HEK293 (cell line): ENCODE results near the gene C19orf25.
"Not testable (repeated sequence)": the region's sequence is repeated elsewhere in the genome, so short reads cannot be mapped to it uniquely, and the experiment has no call there.

ENCODE experiments used
- CTCF ChIA-PET: fragments of 350-600 bp; formaldehyde crosslinking; extraction: SDS; loops from one replicate; lab custom pipeline; 2021; ENCODE audit warnings: antibody characterized with exemption; lab: Yijun Ruan, JAX
- POLR2A ChIA-PET: fragments of 300-600 bp; formaldehyde crosslinking; extraction: SDS; loops from one replicate; lab custom pipeline; 2020; ENCODE audit warnings: antibody characterized with exemption, inconsistent platforms; lab: Yijun Ruan, JAX
- H3K27ac ChIP-seq: fragments of 200-500 bp; sonication (Bioruptor generic); 2 replicates; pipeline ENCODE4 v1.5.1; 2014; ENCODE audit warnings: low read depth, low read length, control low read depth, inconsistent platforms; ENCODE audit errors: extremely low read depth
- H3K36me3 ChIP-seq, 2 experiments: fragments of 200-500 bp in 1 of 2; sonication (Bioruptor generic) in 1 of 2; 1 replicate in 1 of 2; 2 replicates in 1 of 2; pipeline ENCODE4 v1.5.1; 2014 to 2017; ENCODE audit warnings: inconsistent platforms in 2 of 2, low read length in 2 of 2; ENCODE audit not compliant: control insufficient read depth in 2 of 2, insufficient read depth in 1 of 2
- H3K4me1 ChIP-seq: fragments of 200-500 bp; sonication (Bioruptor generic); 2 replicates; pipeline ENCODE4 v1.5.1; 2014; ENCODE audit warnings: mild to moderate bottlenecking, low read length, inconsistent platforms; ENCODE audit not compliant: control insufficient read depth, insufficient read depth
- H3K4me3 ChIP-seq: 2 replicates; pipeline ENCODE4 v1.5.1; 2011; ENCODE audit warnings: low read depth, mild to moderate bottlenecking, control low read depth, low read length, moderate library complexity
- H3K9me3 ChIP-seq: fragments of 200-500 bp; sonication (Bioruptor generic); 2 replicates; pipeline ENCODE4 v1.5.1; 2014; ENCODE audit warnings: low read depth, low read length, inconsistent platforms; ENCODE audit not compliant: control insufficient read depth, insufficient read depth
- BCL11B ChIP-seq: fragments of 450-650 bp; formaldehyde crosslinking; IDR thresholded peaks from 2 replicates; pipeline ENCODE4 v1.5.1; 2016; ENCODE audit warnings: low read depth, missing biosample characterization, missing genetic modification characterization
- EGR2 ChIP-seq: fragments of 450-650 bp; formaldehyde crosslinking; IDR thresholded peaks from 2 replicates; pipeline ENCODE4 v1.5.1; 2016; ENCODE audit warnings: low read depth, missing biosample characterization, missing genetic modification characterization
- INSM2 ChIP-seq: fragments of 450-650 bp; formaldehyde crosslinking; IDR thresholded peaks from 2 replicates; pipeline ENCODE4 v1.5.1; 2016; ENCODE audit warnings: missing biosample characterization, missing genetic modification characterization
- KLF17 ChIP-seq: fragments of 450-650 bp; formaldehyde crosslinking; IDR thresholded peaks from 2 replicates; pipeline ENCODE4 v1.5.1; 2016; ENCODE audit warnings: missing biosample characterization, missing genetic modification characterization
- KLF9 ChIP-seq: fragments of 450-650 bp; formaldehyde crosslinking; IDR thresholded peaks from 2 replicates; pipeline ENCODE4 v1.5.1; 2016; ENCODE audit warnings: missing biosample characterization, missing genetic modification characterization, low read depth
- SP2 ChIP-seq: fragments of 450-650 bp; formaldehyde crosslinking; IDR thresholded peaks from 2 replicates; pipeline ENCODE4 v1.5.1; 2016; ENCODE audit warnings: missing biosample characterization, missing genetic modification characterization
- SP7 ChIP-seq: fragments of 450-650 bp; formaldehyde crosslinking; IDR thresholded peaks from 2 replicates; pipeline ENCODE4 v1.5.1; 2016; ENCODE audit warnings: missing biosample characterization, missing genetic modification characterization
- ZBTB10 ChIP-seq: fragments of 450-650 bp; formaldehyde crosslinking; IDR thresholded peaks from 2 replicates; pipeline ENCODE4 v1.5.1; 2016; ENCODE audit warnings: missing biosample characterization, missing genetic modification characterization
- ZBTB21 ChIP-seq: fragments of 450-650 bp; formaldehyde crosslinking; IDR thresholded peaks from 2 replicates; pipeline ENCODE4 v1.5.1; 2017; ENCODE audit warnings: missing biosample characterization, missing genetic modification characterization
- ZFHX2 ChIP-seq: fragments of 450-650 bp; formaldehyde crosslinking; conservative IDR thresholded peaks from 2 replicates; pipeline ENCODE4 v1.5.1; 2016; ENCODE audit warnings: missing biosample characterization, missing genetic modification characterization
- ZIC2 ChIP-seq: fragments of 450-650 bp; formaldehyde crosslinking; IDR thresholded peaks from 2 replicates; pipeline ENCODE4 v1.5.1; 2016; ENCODE audit warnings: missing biosample characterization, missing genetic modification characterization
- ZNF211 ChIP-seq: fragments of 450-650 bp; formaldehyde crosslinking; IDR thresholded peaks from 2 replicates; pipeline ENCODE4 v1.5.1; 2016; ENCODE audit warnings: low read depth, missing biosample characterization, missing genetic modification characterization
- ZNF391 ChIP-seq: fragments of 450-650 bp; formaldehyde crosslinking; IDR thresholded peaks from 2 replicates; pipeline ENCODE4 v1.5.1; 2016; ENCODE audit warnings: low read depth, missing biosample characterization, missing genetic modification characterization, borderline replicate concordance
- ZNF449 ChIP-seq: fragments of 450-650 bp; formaldehyde crosslinking; IDR thresholded peaks from 2 replicates; pipeline ENCODE4 v1.5.1; 2017; ENCODE audit warnings: missing biosample characterization, mild to moderate bottlenecking, missing genetic modification characterization, moderate library complexity
- ZNF629 ChIP-seq: fragments of 450-650 bp; formaldehyde crosslinking; IDR thresholded peaks from 2 replicates; pipeline ENCODE4 v1.5.1; 2017; ENCODE audit warnings: missing biosample characterization, missing genetic modification characterization
- ZNF645 ChIP-seq: fragments of 450-650 bp; formaldehyde crosslinking; IDR thresholded peaks from 2 replicates; pipeline ENCODE4; 2016; ENCODE audit warnings: missing biosample characterization, missing genetic modification characterization
- ZNF843 ChIP-seq: fragments of 450-650 bp; formaldehyde crosslinking; IDR thresholded peaks from 2 replicates; pipeline ENCODE4 v1.5.1; 2016; ENCODE audit warnings: missing biosample characterization, missing genetic modification characterization

C19orf25 gene

GRCh38 chr19:1440418-1440801 is 38.6 kb downstream of the C19orf25 start:
- Histone ChIP-seq H3K4me3 (no peak overlapping the region; the same call in 1 of the 2 replicates), H3K4me1 (peaks cover 16% of the 10 kb centered on the region), H3K36me3 (peaks cover 15 to 43% of the 10 kb centered on the region in 2 experiments; a peak in 2 of 3 replicates), H3K9me3 (no peaks in the 10 kb centered on the region), H3K27ac (peak overlapping the region; percentile 100; the same call in 1 of the 2 replicates)
- peak; percentile 25 for TF ChIP-seq ZFHX2 (tag by site-specific recombination)
- TF ChIP-seq ZNF645: no peak
- 0 out of 2 replicates have a peak, but pooled peaks have one; percentile 2 for TF ChIP-seq ZBTB21 (tag by site-specific recombination)
- TF ChIP-seq ZNF843: 0 out of 2 replicates have a peak, but pooled peaks have one; percentile 5
- 0 out of 2 replicates have a peak, but pooled peaks have one; percentile 12 for TF ChIP-seq ZBTB10 (tag by site-specific recombination)
- 0 out of 2 replicates have a peak, but pooled peaks have one; percentile 32 for TF ChIP-seq ZNF391 (tag by site-specific recombination)
- no peak for TF ChIP-seq SP2 (tag by site-specific recombination)
- 0 out of 2 replicates have a peak, but pooled peaks have one; percentile 17 for TF ChIP-seq INSM2 (tag by site-specific recombination)
- TF ChIP-seq ZNF211: no peak
- 0 out of 2 replicates have a peak, but pooled peaks have one; percentile 11 for TF ChIP-seq KLF17 (tag by site-specific recombination)
- POLR2A ChIA-PET: interaction anchor here (1.8 kb wide), 1 partner anchor 171 kb away, joined by 7 read pairs; the partner anchor contains the start of gene CIRBP
- CTCF ChIA-PET: no interaction called here

- peaks cover 15 to 45% of the 10 kb centered on the region in 2 experiments; a peak in 2 of 3 replicates for H3K36me3 ChIP-seq
- H3K9me3 ChIP-seq, CTCF ChIA-PET: not testable (repeated sequence)
- H3K4me3 ChIP-seq: peak overlapping the region; percentile 92
- POLR2A ChIA-PET: interaction anchor here (1.8 kb wide), 1 partner anchor 171 kb away, joined by 7 read pairs; the partner anchor contains the start of gene CIRBP
- H3K27ac ChIP-seq: peak overlapping the region; percentile 100
- peaks cover 16% of the 10 kb centered on the region for H3K4me1 ChIP-seq
- TF ChIP-seq ZIC2 (tag by site-specific recombination) (peak; percentile 25; the same call in 1 of the 2 replicates), KLF17 (tag by site-specific recombination) (0 out of 2 replicates have a peak, but pooled peaks have one; percentile 18), ZNF629 (peak; percentile 77), ZNF843 (peak; percentile 12; the same call in 1 of the 2 replicates), KLF9 (tag by site-specific recombination) (peak; percentile 54), ZNF449 (tag by site-specific recombination) (0 out of 2 replicates have a peak, but pooled peaks have one; percentile 10), BCL11B (0 out of 2 replicates have a peak, but pooled peaks have one; percentile 28), ZBTB10 (tag by site-specific recombination) (0 out of 2 replicates have a peak, but pooled peaks have one; percentile 13), SP7 (tag by site-specific recombination) (peak; percentile 29; the same call in 1 of the 2 replicates), EGR2 (peak; percentile 69)
Observed at GRCh38 chr19:1439525-1440417, 39.2 kb downstream of the C19orf25 start.
